Thymus (tissue), 11 donors: Measurements from ENCODE around the gene DRAM1. TPM values are rescaled to one million over a fixed set of nuclear protein-coding genes. Genes with fewer than 3 reads are reported as not detected.
"Not testable (repeated sequence)": the region's sequence is repeated elsewhere in the genome, so short reads cannot be mapped to it uniquely, and the experiment has no call there.

Experiments used
- DNase-seq, 9 donors: peaks; one replicate each; pipeline ENCODE4 v3.0.0-alpha.2; 2013; ENCODE audit warnings: low spot score in 9 of 9, low read depth in 6 of 9, missing footprints in 1 of 9
- H3K27ac ChIP-seq, 2 donors: one replicate each; pipeline ENCODE4 v1.5.1; 2013; ENCODE audit warnings: control low read depth in 1 of 2, low read depth in 1 of 2, low read length in 1 of 2, mild to moderate bottlenecking in 1 of 2, moderate library complexity in 1 of 2
- H3K27me3 ChIP-seq, 2 donors: one replicate each; pipeline ENCODE4 v1.5.1; 2013; ENCODE audit warnings: low read length in 1 of 2; ENCODE audit not compliant: control insufficient read depth in 2 of 2, insufficient read depth in 1 of 2
- H3K36me3 ChIP-seq, 2 donors: one replicate each; pipeline ENCODE4 v1.5.1; 2013; ENCODE audit warnings: low read length in 1 of 2, mild to moderate bottlenecking in 1 of 2, moderate library complexity in 1 of 2; ENCODE audit not compliant: control insufficient read depth in 2 of 2, insufficient read depth in 2 of 2
- H3K4me1 ChIP-seq, 2 donors: one replicate each; pipeline ENCODE4 v1.5.1; 2013; ENCODE audit warnings: low read length in 2 of 2; ENCODE audit not compliant: control insufficient read depth in 2 of 2, insufficient read depth in 2 of 2
- H3K4me3 ChIP-seq, 2 donors: one replicate each; pipeline ENCODE4 v1.5.1; 2013; ENCODE audit warnings: low read length in 2 of 2, control low read depth in 1 of 2, mild to moderate bottlenecking in 1 of 2
- H3K9me3 ChIP-seq, 2 donors: one replicate each; pipeline ENCODE4 v1.5.1; 2013; ENCODE audit warnings: low read length in 1 of 2, mild to moderate bottlenecking in 1 of 2; ENCODE audit not compliant: control insufficient read depth in 2 of 2, insufficient read depth in 1 of 2
- whole genome bisulfite sequencing: extraction: QIAGEN DNeasy Blood & Tissue Kit; methylation state at CpG from one replicate; pipeline ENCODE4 v1.1.7; 2013; 5-methylcytosine and 5-hydroxymethylcytosine counted together
- polyA plus RNA-seq: library from polyadenylated mRNA; stranded (reverse); fragments of 200-250 nt; gene quantifications from one replicate; pipeline ENCODE4 v1.2.3, GENCODE V29; 2013
- total RNA-seq: library from RNA; stranded (reverse); fragments of 120-200 nt; gene quantifications from one replicate; pipeline ENCODE4 v1.2.4, GENCODE V29; 2013
- donor health status: healthy.

Gene DRAM1
- total and polyA plus RNA-seq, 2 donors, result 8.2 to 18.5 TPM

DNA sequence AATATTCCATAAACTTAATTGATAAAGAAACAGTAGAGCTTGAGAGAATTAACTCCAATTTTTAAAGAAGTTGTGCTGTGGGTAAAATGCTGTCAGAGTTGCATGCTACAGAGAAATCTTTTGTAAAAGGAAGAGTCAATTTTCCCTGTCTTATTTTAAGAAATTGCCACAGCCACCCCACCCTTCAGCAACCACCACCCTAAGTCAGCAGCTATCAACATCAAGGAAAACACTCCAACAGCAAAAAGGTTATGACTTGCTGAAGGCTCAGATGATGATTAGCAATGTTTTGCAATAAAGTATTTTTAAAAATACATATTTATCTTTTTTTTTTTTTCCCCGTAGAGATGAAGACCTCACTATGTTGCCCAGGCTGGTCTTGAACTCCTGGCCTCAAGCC is 6.5 kb upstream of the DRAM1 start:
- Histone ChIP-seq H3K4me3 (no peak overlapping the region), H3K27ac (no peak overlapping the region), H3K36me3 (no peaks in the 10 kb centered on the region), H3K9me3 (no peaks in the 10 kb centered on the region), H3K27me3 (no peaks in the 10 kb centered on the region), H3K4me1 (no peaks in the 10 kb centered on the region)
- no peak for DNase-seq
- 97% methylated on average over 1 of the region's 1 CpG for WGBS

DNA sequence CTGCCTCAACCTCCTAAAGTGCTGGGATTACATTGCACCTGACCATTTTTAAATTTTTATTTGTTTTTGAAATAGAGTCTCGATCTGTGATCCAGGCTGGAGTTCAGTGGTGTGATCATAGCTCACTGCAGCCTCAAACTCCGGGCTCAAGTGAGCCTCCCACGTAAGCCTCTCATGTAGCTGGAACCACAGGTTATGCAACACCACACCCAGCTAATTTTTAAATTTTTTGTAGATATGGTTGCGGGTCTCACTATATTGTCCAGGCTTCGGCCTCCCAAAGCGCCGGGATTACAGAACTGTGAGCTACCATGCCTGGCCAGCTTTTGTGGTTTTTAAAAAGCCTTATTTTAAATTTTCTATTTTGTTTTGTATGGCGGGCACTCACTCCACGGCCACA is 2.2 kb upstream of the DRAM1 start:
- 98% methylated on average over 9 of the region's 9 CpGs for WGBS
- DNase-seq, result no peak
- H3K36me3 ChIP-seq, result no peaks in the 10 kb centered on the region
- peaks cover 4 to 9% of the 10 kb centered on the region in 2 donors for H3K4me1 ChIP-seq
- no peaks in the 10 kb centered on the region for H3K9me3 ChIP-seq
- peaks cover 4 to 22% of the 10 kb centered on the region in 2 donors for H3K27me3 ChIP-seq
- no peak overlapping the region for H3K27ac ChIP-seq
- H3K4me3 ChIP-seq, result no peak overlapping the region

DNA sequence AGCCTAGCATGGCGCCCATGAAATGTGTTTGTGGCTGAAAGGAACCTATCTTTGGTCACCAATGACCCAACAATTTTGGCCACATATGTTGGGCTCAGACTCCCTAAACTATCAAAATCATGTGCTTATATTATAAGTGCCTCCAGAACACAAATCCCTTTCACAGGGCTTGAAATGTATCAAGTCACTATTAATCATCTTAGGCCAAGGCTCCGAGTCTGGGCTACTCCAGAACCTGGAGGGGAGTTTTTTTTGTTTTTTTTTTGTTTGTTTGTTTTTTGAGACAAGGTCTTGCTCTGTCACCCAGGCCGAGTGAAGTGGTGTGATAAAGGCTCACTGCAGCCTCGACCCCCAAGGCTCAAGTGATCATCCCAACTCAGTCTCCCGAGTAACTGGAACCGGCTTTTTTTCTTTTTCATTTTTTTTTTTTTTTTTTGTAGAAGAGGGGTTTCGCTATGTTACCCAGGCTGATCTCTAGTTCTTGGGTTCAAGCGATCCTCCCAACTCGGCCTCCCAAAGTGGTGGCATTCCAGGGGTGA is 989 bp upstream of the DRAM1 start:
- DNase-seq, result no peak
- Histone ChIP-seq H3K27ac (peak overlapping the region; percentile 79 to 89), H3K9me3 (no peaks in the 10 kb centered on the region), H3K4me3 (peak overlapping the region; percentile 67 to 68), H3K4me1 (peaks cover 4 to 9% of the 10 kb centered on the region in 2 donors), H3K27me3 (peaks cover 4 to 22% of the 10 kb centered on the region in 2 donors), H3K36me3 (no peaks in the 10 kb centered on the region)
- WGBS, result 86% methylated on average over 9 of the region's 9 CpGs

DNA sequence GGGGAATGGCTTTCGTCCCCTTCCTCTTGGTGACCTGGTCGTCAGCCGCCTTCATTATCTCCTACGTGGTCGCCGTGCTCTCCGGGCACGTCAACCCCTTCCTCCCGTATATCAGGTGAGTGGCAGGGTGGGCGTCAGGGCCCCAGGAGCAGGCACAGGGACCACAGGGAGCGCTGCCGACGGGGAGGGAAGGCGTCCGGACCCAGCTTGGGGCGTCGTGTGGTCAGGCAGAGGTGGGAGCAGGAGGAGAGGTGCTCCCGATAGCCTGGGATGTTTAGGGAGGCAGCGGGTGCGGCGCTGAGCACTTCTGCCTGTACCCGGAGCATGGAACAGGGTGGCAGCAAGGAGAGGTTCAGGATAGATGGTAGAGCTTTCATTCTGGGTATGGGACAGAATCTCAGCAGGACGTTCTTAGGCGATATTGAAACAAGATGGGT is 444 bp downstream of the DRAM1 start:
- Histone ChIP-seq H3K9me3 (no peaks in the 10 kb centered on the region), H3K27ac (peak overlapping the region; percentile 76 to 89), H3K36me3 (no peaks in the 10 kb centered on the region), H3K4me1 (peaks cover 4 to 9% of the 10 kb centered on the region in 2 donors), H3K27me3 (peaks cover 4 to 22% of the 10 kb centered on the region in 2 donors), H3K4me3 (peak overlapping the region; percentile 43 to 67)
- DNase-seq, result peak in 1 of 9 donors; percentile 17
- WGBS, result under 1% methylated on average over 24 of the region's 24 CpGs

DNA sequence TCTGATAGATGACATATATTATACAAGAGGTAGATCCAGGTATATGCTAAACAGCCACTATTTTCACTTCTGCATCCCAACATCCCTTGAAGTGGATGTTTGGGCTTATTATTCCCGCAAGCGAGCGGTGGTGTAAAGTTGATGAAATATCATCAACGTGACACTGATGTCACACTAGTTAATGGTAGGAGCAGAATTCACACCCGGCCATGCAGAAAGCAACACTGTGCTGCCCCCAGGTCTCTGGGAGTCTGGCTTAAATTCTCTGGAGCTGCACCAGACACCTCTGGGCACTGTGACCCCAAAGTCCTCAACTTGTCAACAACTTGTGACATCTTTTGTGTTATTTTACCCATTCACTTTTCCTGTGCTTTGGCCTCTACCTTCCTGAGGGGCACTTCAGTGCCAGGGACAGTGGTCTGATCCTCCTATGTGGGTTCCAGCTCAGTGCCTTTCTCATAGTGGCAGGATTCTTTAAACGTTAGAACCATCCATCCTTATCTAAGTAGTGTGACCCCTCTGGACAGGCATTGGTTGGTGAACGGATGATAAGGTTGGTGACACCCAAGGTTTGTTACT is 952 bp downstream of the DRAM1 start:
- Histone ChIP-seq H3K4me1 (peaks cover 4 to 9% of the 10 kb centered on the region in 2 donors), H3K36me3 (no peaks in the 10 kb centered on the region), H3K9me3 (no peaks in the 10 kb centered on the region), H3K27ac (peak overlapping the region in 1 of 2 donors; percentile 76), H3K27me3 (peaks cover 4 to 22% of the 10 kb centered on the region in 2 donors), H3K4me3 (peak overlapping the region; percentile 43 to 67)
- 31% methylated on average over 7 of the region's 7 CpGs for WGBS
- no peak for DNase-seq

DNA sequence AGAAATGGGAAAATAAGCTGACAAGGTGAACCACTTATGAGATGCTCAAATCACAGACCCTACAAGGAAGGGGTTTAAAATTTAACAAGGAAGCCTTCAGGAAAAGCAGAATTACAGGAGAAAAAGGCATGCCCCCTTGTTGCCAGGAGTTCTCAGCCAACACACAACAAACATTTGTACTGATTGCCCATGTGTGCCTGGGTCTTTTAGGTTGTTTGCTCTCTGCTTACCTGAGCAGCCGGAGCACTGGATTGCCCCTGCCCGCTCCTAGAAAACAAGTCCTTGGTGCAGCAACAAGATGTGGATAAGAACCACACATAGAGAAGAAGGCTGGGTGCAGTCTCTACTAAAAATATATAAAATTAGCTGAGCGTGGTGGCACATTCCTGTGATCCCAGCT is 3.4 kb downstream of the DRAM1 start:
- WGBS, result 96% methylated on average over 3 of the region's 3 CpGs
- H3K4me1 ChIP-seq, result peaks cover 4 to 9% of the 10 kb centered on the region in 2 donors

DNA sequence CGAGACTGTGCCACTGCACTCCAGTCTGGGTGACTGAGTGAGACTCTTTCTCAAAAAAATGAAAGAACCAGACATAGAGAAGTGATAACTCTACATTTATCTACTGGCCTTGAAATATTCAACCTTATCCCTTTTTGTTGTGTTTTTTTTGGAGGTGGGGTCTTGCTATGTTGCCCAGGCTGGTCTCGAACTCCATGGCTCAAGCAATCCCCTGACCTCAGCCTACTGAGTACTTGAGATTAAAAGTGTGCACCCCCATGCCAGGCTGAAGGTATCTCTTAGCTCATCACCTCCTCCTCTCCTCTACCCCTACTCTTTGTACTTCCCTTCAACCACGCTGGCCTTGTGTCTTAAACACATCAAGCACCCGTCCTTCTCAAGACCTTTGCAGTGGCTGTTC is 3.8 kb downstream of the DRAM1 start:
- WGBS, result 94% methylated on average over 4 of the region's 4 CpGs
- Histone ChIP-seq H3K36me3 (no peaks in the 10 kb centered on the region), H3K27ac (no peak overlapping the region), H3K27me3 (peaks cover 4 to 22% of the 10 kb centered on the region in 2 donors), H3K4me3 (no peak overlapping the region), H3K4me1 (peaks cover 4 to 9% of the 10 kb centered on the region in 2 donors), H3K9me3 (no peaks in the 10 kb centered on the region)
- DNase-seq, result no peak

More for the DNA sequence above, 3.4 kb downstream of the DRAM1 start:
- Histone ChIP-seq H3K27ac (no peak overlapping the region), H3K9me3 (no peaks in the 10 kb centered on the region), H3K4me3 (no peak overlapping the region), H3K36me3 (no peaks in the 10 kb centered on the region), H3K27me3 (peaks cover 4 to 22% of the 10 kb centered on the region in 2 donors)
- DNase-seq, result no peak

DNA sequence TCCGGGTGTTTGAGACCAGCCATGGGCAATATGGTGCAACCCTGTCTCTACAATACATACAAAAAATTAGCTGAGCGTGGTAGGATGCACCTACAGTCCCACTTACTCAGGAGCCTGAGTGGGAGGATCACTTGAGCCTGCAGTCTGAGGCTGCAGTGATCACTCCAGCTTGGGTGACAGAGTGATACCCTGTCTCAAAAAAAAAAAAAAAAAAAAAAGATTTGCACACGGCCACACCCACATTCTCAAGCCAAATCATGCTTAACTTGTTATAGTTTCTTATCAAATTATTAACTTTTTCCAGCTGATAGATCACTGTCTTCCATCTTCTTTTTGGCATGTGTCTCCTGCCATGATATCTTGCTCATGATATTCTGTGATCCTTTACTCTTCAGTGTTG is 6.8 kb downstream of the DRAM1 start:
- Histone ChIP-seq H3K9me3 (no peaks in the 10 kb centered on the region), H3K4me1 (no peaks in the 10 kb centered on the region), H3K27me3 (no peaks in the 10 kb centered on the region), H3K36me3 (no peaks in the 10 kb centered on the region), H3K4me3 (no peak overlapping the region), H3K27ac (no peak overlapping the region)
- WGBS, result 95% methylated on average over 3 of the region's 3 CpGs
- DNase-seq, result no peak

DNA sequence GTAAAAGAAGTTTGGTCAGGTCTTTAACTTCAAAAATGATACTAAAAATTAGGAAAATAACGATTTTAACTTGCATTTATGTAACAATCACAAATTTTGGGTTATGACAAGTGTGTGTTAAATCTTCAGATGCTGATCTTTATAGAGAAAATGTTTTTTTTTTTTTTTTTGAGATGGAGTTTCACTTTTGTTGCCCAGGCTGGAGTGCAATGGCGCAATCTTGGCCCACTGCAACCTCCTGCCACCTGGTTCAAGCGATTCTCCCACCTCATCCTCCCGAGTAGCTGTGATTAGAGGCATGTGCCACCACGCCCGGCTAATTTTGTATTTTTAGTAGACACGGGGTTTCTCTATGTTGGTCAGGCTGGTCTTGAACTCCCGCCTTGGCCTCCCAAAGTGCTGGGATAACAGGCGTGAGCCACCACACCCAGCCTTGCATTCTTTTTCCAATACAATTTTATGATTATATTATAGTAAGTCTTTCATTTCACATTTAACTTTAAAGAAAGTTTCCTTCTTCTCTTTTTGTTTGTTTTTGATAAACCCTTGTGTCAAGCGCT is 7.5 kb downstream of the DRAM1 start:
- not testable (repeated sequence) for H3K4me3 ChIP-seq, H3K9me3 ChIP-seq, DNase-seq, H3K36me3 ChIP-seq, H3K4me1 ChIP-seq, H3K27ac ChIP-seq, H3K27me3 ChIP-seq
- WGBS, result 96% methylated on average over 10 of the region's 10 CpGs
